ENCODE data around the gene MACROH2A1.

GRCh38 chr5:135392256-135392655 is 6.8 kb downstream of the MACROH2A1 start:
- no peak for TF ChIP-seq YY1 (IDR thresholded peaks at IDR 0.05; ENCODE audit: low read depth)
- no peak for TF ChIP-seq EZH2phosphoT487 (IDR thresholded peaks at IDR 0.05; ENCODE audit: borderline replicate concordance, low read depth)
- no peak for TF ChIP-seq EP300 (IDR thresholded peaks at IDR 0.05; ENCODE audit: borderline replicate concordance in 1 of 2, low read depth in 1 of 2, low read length in 1 of 2)
- TF ChIP-seq CTCF (IDR thresholded peaks at IDR 0.05): no peak
- TF ChIP-seq JUND (IDR thresholded peaks at IDR 0.05): no peak
- TF ChIP-seq RFX5 (IDR thresholded peaks at IDR 0.05; ENCODE audit: low read length): no peak
- no peak for TF ChIP-seq MXI1 (IDR thresholded peaks at IDR 0.05; ENCODE audit: low read depth, low read length)
- no peak for TF ChIP-seq ELF1 (IDR thresholded peaks at IDR 0.05)
- TF ChIP-seq PBX3 (IDR thresholded peaks at IDR 0.05): 0 out of 2 replicates have a peak, but pooled peaks have one; percentile 5
- no peak for TF ChIP-seq TEAD4 (IDR thresholded peaks at IDR 0.05; ENCODE audit: borderline replicate concordance, insufficient read depth)
- TF ChIP-seq POLR2AphosphoS5 (IDR thresholded peaks at IDR 0.05; ENCODE audit: low read depth, low read length): no peak
- no peak for TF ChIP-seq TAF1 (IDR thresholded peaks at IDR 0.05; ENCODE audit: borderline replicate concordance, low read depth, low read length)
- no peak for TF ChIP-seq RAD21 (IDR thresholded peaks at IDR 0.05; ENCODE audit: low read length)

All from SK-N-SH (cell line).